K562 (cell line): ENCODE data around the gene NINL. TPM values are rescaled to one million over a fixed set of nuclear protein-coding genes. Genes with fewer than 3 reads are reported as not detected.

ENCODE experiments used
- BACH1 ChIP-seq: fragments of 200-800 bp; sonication (Bioruptor generic); IDR thresholded peaks from 2 replicates; pipeline ENCODE4 v1.6.1; 2016; ENCODE audit warnings: missing genetic modification characterization, missing compliant biosample characterization
- CXXC5 ChIP-seq: fragments of 250-450 bp; sonication (Bioruptor Pico); IDR thresholded peaks from 2 replicates; pipeline ENCODE4 v1.8.0; 2022; ENCODE audit warnings: inconsistent platforms, mild to moderate bottlenecking, moderate library complexity
- DNMT1 ChIP-seq: fragments of 450-650 bp; IDR thresholded peaks from 2 replicates; pipeline ENCODE4 v1.6.1; 2016; ENCODE audit warnings: antibody characterized with exemption, mild to moderate bottlenecking
- FUS ChIP-seq: fragments of 200-400 bp; formaldehyde crosslinking; optimal IDR thresholded peaks from 2 replicates; pipeline ENCODE3; 2017; ENCODE audit warnings: low read depth, low read length
- HDAC6 ChIP-seq: IDR thresholded peaks from 2 replicates; pipeline ENCODE4 v1.6.1; 2012; ENCODE audit warnings: low read depth, mild to moderate bottlenecking, control low read depth, inconsistent platforms, low read length, moderate library complexity
- HLTF ChIP-seq: fragments of 450-650 bp; IDR thresholded peaks from 2 replicates; pipeline ENCODE4 v1.6.1; 2016
- HNRNPL ChIP-seq: fragments of 200-400 bp; formaldehyde crosslinking; IDR thresholded peaks from 2 replicates; pipeline ENCODE4 v1.6.1; 2017; ENCODE audit warnings: low read depth, mild to moderate bottlenecking, low read length
- KDM2B ChIP-seq: fragments of 250-450 bp; sonication (Bioruptor Pico); IDR thresholded peaks from 2 replicates; pipeline ENCODE4 v1.8.0; 2021; ENCODE audit warnings: mild to moderate bottlenecking, moderate library complexity
- MCM7 ChIP-seq, 2 experiments: fragments of 450-650 bp; IDR thresholded peaks; 2 replicates each; pipeline ENCODE4 v1.6.1; 2016 to 2018
- MIER1 ChIP-seq: fragments of 450-650 bp; IDR thresholded peaks from 2 replicates; pipeline ENCODE4 v1.6.1; 2016; ENCODE audit warnings: antibody characterized with exemption, mild to moderate bottlenecking, low read depth
- MTA2 ChIP-seq: fragments of 450-650 bp; IDR thresholded peaks from 2 replicates; pipeline ENCODE4 v1.6.1; 2016; ENCODE audit warnings: low read depth
- NR2C1 ChIP-seq, 2 experiments: fragments of 450-650 bp; IDR thresholded peaks; 2 replicates each; pipeline ENCODE4 v1.6.1; 2017; ENCODE audit warnings: mild to moderate bottlenecking in 2 of 2, antibody characterized with exemption in 1 of 2, inconsistent platforms in 1 of 2, missing compliant biosample characterization in 1 of 2, missing genetic modification characterization in 1 of 2
- PHTF2 ChIP-seq: fragments of 250-450 bp; sonication (Bioruptor Pico); IDR thresholded peaks from 2 replicates; pipeline ENCODE4 v1.5.0; 2021; ENCODE audit warnings: mild to moderate bottlenecking
- PRMT5 ChIP-seq: sonication (generic); formaldehyde crosslinking; IDR thresholded peaks from 2 replicates; pipeline ENCODE4 v1.5.0; 2020; ENCODE audit warnings: missing genetic modification reagents
- RBM22 ChIP-seq: fragments of 200-400 bp; formaldehyde crosslinking; IDR thresholded peaks from 2 replicates; pipeline ENCODE4 v1.6.1; 2018; ENCODE audit warnings: low read length, low read depth; ENCODE audit not compliant: poor library complexity, severe bottlenecking
- SMARCA4 ChIP-seq: fragments of 450-650 bp; IDR thresholded peaks from 2 replicates; pipeline ENCODE4 v1.6.1; 2016
- ZNF589 ChIP-seq: fragments of 200-800 bp; sonication (Bioruptor generic); IDR thresholded peaks from 2 replicates; pipeline ENCODE4 v1.6.1; 2016; ENCODE audit warnings: low read depth, missing genetic modification characterization, missing compliant biosample characterization
- ZNF77 ChIP-seq: fragments of 250-450 bp; sonication (Bioruptor Pico); IDR thresholded peaks from 2 replicates; pipeline ENCODE4 v1.5.0; 2020
- polyA plus RNA-seq, 8 experiments: library from polyadenylated mRNA; depleted of rRNA in 4 of 8; stranded (reverse) in 5 of 8; unstranded in 3 of 8; fragments of >200 nt; fragmentation: Nextera tagmentation in 2 of 8; fragmentation: Illumina TruSeq in 1 of 8; extraction: Ambion mirVana in 2 of 8; extraction: Trizol in 1 of 8; gene quantifications; 2 replicates each; pipeline versions ENCODE4 v1.2.1 to v1.2.3, GENCODE V29; 2011 to 2014; ENCODE audit warnings: inconsistent platforms in 1 of 8, missing spikeins in 1 of 8
- total RNA-seq, 7 experiments: library from RNA; depleted of rRNA in 6 of 7; stranded (reverse); fragments of >200 nt in 6 of 7; fragmentation: Illumina TruSeq in 2 of 7; extraction: Trizol in 2 of 7; gene quantifications; 2 replicates each; pipeline versions ENCODE4 v1.2.1 to v1.2.3, GENCODE V29; 2011 to 2021; ENCODE audit warnings: low replicate concordance in 1 of 7
- TF ChIP-seq, protein P1 (sequence below): fragments of 200-800 bp; sonication (Bioruptor generic); IDR thresholded peaks from 2 replicates; pipeline ENCODE4 v1.6.1; 2017; ENCODE audit warnings: missing genetic modification characterization, missing compliant biosample characterization
- TF ChIP-seq, protein P2 (sequence below): IDR thresholded peaks from 2 replicates; pipeline ENCODE4 v1.6.1; 2014; ENCODE audit warnings: antibody characterized with exemption
- TF ChIP-seq, protein P3 (sequence below): fragments of 250-450 bp; sonication (Bioruptor Pico); IDR thresholded peaks from 2 replicates; pipeline ENCODE4 v1.8.0; 2022; ENCODE audit warnings: inconsistent platforms
- TF ChIP-seq, protein P4 (sequence below): IDR thresholded peaks from 3 replicates; pipeline ENCODE4 v1.6.1; 2011; ENCODE audit warnings: borderline replicate concordance, mild to moderate bottlenecking; ENCODE audit not compliant: insufficient read length, insufficient read depth

Gene NINL
- total and polyA plus RNA-seq, 9 of the 15 experiments (the other 6 are each of a cell fraction or from before 2014, with no cell fraction given), result 0.03 to 0.22 (median 0.05) TPM; not detected in 5

DNA sequence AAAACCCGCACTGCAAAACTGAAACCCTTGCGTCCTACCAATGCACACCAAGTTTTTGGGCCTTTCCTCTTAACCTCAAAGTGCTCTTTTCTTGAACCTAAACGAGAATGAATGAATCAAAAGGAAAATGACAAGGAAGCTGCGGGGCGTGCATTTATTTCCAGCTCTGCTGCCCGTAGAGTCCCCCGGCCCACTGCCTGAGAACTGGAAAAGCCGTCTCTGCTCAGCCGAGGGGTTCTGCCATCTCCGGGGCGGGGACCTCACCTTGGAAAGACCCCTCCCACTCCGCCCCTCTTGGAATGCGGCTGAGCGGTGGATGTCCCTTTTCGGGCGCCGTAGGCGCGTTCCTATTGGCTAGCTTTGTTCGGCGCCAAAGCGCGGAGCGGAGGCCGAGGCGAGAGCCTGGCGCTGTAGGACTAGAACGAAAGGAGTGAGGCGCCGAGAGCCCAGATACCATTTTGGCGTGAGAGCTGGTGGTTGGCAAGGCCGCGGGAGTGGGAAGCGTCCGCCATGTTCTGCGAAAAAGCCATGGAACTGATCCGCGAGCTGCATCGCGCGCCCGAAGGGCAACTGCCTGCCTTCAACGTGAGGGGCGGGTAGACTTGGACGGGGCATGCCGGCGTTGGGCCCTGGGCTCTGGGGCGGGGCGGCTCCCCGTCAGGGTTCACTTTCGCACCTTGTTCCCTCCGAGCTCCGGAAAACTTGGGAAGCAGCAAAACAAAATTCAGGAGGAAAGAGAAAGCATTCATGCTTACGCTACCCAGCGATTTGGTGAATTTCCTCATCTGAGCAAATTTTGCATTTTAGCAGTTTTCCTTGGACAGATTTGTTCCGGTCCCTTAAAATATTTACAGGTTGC, 177.8 kb downstream of the NINL start, which contains the start of gene GINS1 (continued):
- no peak for TF ChIP-seq SMARCA4
- TF ChIP-seq CXXC5 (CRISPR knock-in tag), result peak; percentile 85
- TF ChIP-seq PRMT5 (CRISPR knock-in tag), result no peak
- no peak for TF ChIP-seq ZNF589 (CRISPR knock-in tag)
- TF ChIP-seq KDM2B (CRISPR knock-in tag), result no peak
- no peak for TF ChIP-seq HNRNPL
- TF ChIP-seq BACH1 (tag), result no peak
- TF ChIP-seq ZNF77 (CRISPR knock-in tag), result no peak
- no peak for TF ChIP-seq PHTF2 (CRISPR knock-in tag)
- TF ChIP-seq, protein P1, sequence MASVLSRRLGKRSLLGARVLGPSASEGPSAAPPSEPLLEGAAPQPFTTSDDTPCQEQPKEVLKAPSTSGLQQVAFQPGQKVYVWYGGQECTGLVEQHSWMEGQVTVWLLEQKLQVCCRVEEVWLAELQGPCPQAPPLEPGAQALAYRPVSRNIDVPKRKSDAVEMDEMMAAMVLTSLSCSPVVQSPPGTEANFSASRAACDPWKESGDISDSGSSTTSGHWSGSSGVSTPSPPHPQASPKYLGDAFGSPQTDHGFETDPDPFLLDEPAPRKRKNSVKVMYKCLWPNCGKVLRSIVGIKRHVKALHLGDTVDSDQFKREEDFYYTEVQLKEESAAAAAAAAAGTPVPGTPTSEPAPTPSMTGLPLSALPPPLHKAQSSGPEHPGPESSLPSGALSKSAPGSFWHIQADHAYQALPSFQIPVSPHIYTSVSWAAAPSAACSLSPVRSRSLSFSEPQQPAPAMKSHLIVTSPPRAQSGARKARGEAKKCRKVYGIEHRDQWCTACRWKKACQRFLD (CRISPR knock-in tag), result no peak
- TF ChIP-seq MIER1, result no peak
- TF ChIP-seq FUS, result no peak
- no peak for TF ChIP-seq HLTF
- TF ChIP-seq MCM7 (IDR thresholded peaks at IDR 0.05), result no peak
- TF ChIP-seq, protein P2, sequence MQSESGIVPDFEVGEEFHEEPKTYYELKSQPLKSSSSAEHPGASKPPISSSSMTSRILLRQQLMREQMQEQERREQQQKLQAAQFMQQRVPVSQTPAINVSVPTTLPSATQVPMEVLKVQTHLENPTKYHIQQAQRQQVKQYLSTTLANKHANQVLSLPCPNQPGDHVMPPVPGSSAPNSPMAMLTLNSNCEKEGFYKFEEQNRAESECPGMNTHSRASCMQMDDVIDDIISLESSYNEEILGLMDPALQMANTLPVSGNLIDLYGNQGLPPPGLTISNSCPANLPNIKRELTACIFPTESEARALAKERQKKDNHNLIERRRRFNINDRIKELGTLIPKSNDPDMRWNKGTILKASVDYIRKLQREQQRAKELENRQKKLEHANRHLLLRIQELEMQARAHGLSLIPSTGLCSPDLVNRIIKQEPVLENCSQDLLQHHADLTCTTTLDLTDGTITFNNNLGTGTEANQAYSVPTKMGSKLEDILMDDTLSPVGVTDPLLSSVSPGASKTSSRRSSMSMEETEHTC, result no peak
- TF ChIP-seq NR2C1 (IDR thresholded peaks at IDR 0.05), result no peak
- TF ChIP-seq NR2C1 (tag; IDR thresholded peaks at IDR 0.05), result no peak
- TF ChIP-seq HDAC6, result no peak
- TF ChIP-seq, protein P3, sequence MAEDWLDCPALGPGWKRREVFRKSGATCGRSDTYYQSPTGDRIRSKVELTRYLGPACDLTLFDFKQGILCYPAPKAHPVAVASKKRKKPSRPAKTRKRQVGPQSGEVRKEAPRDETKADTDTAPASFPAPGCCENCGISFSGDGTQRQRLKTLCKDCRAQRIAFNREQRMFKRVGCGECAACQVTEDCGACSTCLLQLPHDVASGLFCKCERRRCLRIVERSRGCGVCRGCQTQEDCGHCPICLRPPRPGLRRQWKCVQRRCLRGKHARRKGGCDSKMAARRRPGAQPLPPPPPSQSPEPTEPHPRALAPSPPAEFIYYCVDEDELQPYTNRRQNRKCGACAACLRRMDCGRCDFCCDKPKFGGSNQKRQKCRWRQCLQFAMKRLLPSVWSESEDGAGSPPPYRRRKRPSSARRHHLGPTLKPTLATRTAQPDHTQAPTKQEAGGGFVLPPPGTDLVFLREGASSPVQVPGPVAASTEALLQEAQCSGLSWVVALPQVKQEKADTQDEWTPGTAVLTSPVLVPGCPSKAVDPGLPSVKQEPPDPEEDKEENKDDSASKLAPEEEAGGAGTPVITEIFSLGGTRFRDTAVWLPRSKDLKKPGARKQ (CRISPR knock-in tag), result no peak
- TF ChIP-seq MTA2, result no peak
- TF ChIP-seq DNMT1, result no peak
- TF ChIP-seq, protein P4, sequence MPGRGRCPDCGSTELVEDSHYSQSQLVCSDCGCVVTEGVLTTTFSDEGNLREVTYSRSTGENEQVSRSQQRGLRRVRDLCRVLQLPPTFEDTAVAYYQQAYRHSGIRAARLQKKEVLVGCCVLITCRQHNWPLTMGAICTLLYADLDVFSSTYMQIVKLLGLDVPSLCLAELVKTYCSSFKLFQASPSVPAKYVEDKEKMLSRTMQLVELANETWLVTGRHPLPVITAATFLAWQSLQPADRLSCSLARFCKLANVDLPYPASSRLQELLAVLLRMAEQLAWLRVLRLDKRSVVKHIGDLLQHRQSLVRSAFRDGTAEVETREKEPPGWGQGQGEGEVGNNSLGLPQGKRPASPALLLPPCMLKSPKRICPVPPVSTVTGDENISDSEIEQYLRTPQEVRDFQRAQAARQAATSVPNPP, result no peak
- TF ChIP-seq RBM22, result no peak
